Stomach (tissue), 9 donors: ENCODE measurements around the gene PNMA5. TPM values are rescaled to one million over a fixed set of nuclear protein-coding genes. Genes with fewer than 3 reads are reported as not detected.
"Not testable (repeated sequence)": the region's sequence is repeated elsewhere in the genome, so short reads cannot be mapped to it uniquely, and the experiment has no call there.

Experiments
- DNase-seq, 2 donors: peaks; one replicate each; pipeline versions ENCODE4 v3.0.0 to v3.0.0-alpha.2; 2013 to 2019
- H3K27ac ChIP-seq, 5 donors: fragments of 200-600 bp in 4 of 5; sonication (generic) in 4 of 5; one replicate each; pipeline ENCODE4 v1.5.1; 2013 to 2019; ENCODE audit warnings: mild to moderate bottlenecking in 1 of 5, moderate library complexity in 1 of 5
- H3K27me3 ChIP-seq, 3 donors: fragments of 200-600 bp; sonication (generic); one replicate each; pipeline ENCODE4 v1.5.1; 2017 to 2019; ENCODE audit warnings: mixed run types in 1 of 3
- H3K36me3 ChIP-seq, 4 donors: fragments of 200-600 bp; sonication (generic); 1 replicate in 3 of 4; 2 replicates in 1 of 4; pipeline ENCODE4 v1.5.1; 2016 to 2019
- H3K4me1 ChIP-seq, 4 donors: fragments of 200-600 bp; sonication (generic); one replicate each; pipeline ENCODE4 v1.5.1; 2016 to 2019
- H3K4me3 ChIP-seq, 4 donors: fragments of 200-600 bp; sonication (generic) in 3 of 4; one replicate each; pipeline ENCODE4 v1.5.1; 2016 to 2019; ENCODE audit warnings: mild to moderate bottlenecking in 1 of 4
- H3K9me3 ChIP-seq, 4 donors: fragments of 200-600 bp; sonication (generic); one replicate each; pipeline ENCODE4 v1.5.1; 2016 to 2019
- EP300 ChIP-seq: sonication (generic); formaldehyde crosslinking; IDR thresholded peaks from one replicate; pipeline ENCODE4 v1.6.1; 2017; ENCODE audit warnings: antibody characterized with exemption
- POLR2A ChIP-seq, 4 donors: fragments of 450-650 bp; IDR thresholded peaks; one replicate each; pipeline ENCODE4 v1.6.1; 2016; ENCODE audit warnings: antibody characterized with exemption in 4 of 4, control low read depth in 2 of 4, mild to moderate bottlenecking in 1 of 4, moderate library complexity in 1 of 4
- POLR2AphosphoS5 ChIP-seq, 3 donors: sonication (generic); formaldehyde crosslinking; IDR thresholded peaks; one replicate each; pipeline ENCODE4 v1.6.1; 2016; ENCODE audit warnings: antibody characterized with exemption in 3 of 3
- WGBS, 5 donors: extraction: QIAGEN DNeasy Blood & Tissue Kit in 3 of 5; methylation state at CpG; one replicate each; pipeline versions ENCODE4 v1.1.5 to v1.1.7; 2013 to 2018; 5-methylcytosine and 5-hydroxymethylcytosine counted together
- intact Hi-C: fragments of 100-400 bp; cut with DNase I; formaldehyde crosslinking; loops from one replicate; pipeline ENCODE4 v1.15.1; 2023; ENCODE audit warnings: low total_unique reads
- polyA plus RNA-seq, 3 donors: library from polyadenylated mRNA; stranded (reverse); fragments of 200-250 nt; gene quantifications; one replicate each; pipeline ENCODE4 v1.2.3, GENCODE V29; 2013
- total RNA-seq, 5 donors: library from RNA; depleted of rRNA; stranded (reverse); fragments of >200 nt; gene quantifications; one replicate each; pipeline versions ENCODE4 v1.1.0 to v1.2.3, GENCODE V29; 2014 to 2016
- TF ChIP-seq, protein P1 (sequence below), 7 experiments: fragments of 450-650 bp in 4 of 7; fragments of 200-600 bp in 3 of 7; sonication (generic) in 3 of 7; IDR thresholded peaks; one replicate each; pipeline ENCODE4 v1.5.1; 2016 to 2019; ENCODE audit warnings: antibody characterized with exemption in 7 of 7, control low read depth in 2 of 7, mild to moderate bottlenecking in 1 of 7
- donor health status: healthy with polysubstance abuse.
- donor health status: Bipolar disorder and iron deficiency.
- donor health status: healthy.

The PNMA5 gene
- total and polyA plus RNA-seq, 8 donors: 0.05 TPM; not detected in 7

DNA sequence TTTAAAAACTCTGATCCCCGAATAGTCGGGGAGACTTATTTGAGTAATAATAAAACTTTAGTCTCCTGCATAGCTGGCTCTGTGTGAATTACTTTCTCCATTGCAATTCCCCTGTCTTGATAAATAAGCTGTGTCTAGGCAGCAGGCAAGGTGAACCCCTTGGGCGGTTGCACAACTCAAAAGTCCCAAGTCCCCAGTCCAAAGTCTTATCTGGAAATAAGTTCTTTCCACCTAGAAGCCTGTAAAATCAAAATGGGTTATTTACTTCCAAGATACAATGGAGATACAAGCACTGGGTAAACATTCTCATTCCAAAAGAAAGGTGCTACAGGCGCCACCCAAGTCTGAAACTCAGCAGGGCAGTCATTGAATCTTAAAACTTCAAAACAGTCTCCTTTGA lies 10.1 kb upstream of the PNMA5 start:
- Histone ChIP-seq H3K4me3 (no peak overlapping the region), H3K9me3 (peaks cover 0 to 31% (median 7%) of the 10 kb centered on the region in 4 donors), H3K27me3 (no peaks in the 10 kb centered on the region), H3K4me1 (no peaks in the 10 kb centered on the region), H3K36me3 (no peaks in the 10 kb centered on the region), H3K27ac (no peak overlapping the region)
- intact Hi-C loops: no loop called here
- TF ChIP-seq EP300 (no peak), POLR2A (IDR thresholded peaks at IDR 0.05) (no peak), POLR2AphosphoS5 (IDR thresholded peaks at IDR 0.05) (no peak)
- TF ChIP-seq, protein P1, sequence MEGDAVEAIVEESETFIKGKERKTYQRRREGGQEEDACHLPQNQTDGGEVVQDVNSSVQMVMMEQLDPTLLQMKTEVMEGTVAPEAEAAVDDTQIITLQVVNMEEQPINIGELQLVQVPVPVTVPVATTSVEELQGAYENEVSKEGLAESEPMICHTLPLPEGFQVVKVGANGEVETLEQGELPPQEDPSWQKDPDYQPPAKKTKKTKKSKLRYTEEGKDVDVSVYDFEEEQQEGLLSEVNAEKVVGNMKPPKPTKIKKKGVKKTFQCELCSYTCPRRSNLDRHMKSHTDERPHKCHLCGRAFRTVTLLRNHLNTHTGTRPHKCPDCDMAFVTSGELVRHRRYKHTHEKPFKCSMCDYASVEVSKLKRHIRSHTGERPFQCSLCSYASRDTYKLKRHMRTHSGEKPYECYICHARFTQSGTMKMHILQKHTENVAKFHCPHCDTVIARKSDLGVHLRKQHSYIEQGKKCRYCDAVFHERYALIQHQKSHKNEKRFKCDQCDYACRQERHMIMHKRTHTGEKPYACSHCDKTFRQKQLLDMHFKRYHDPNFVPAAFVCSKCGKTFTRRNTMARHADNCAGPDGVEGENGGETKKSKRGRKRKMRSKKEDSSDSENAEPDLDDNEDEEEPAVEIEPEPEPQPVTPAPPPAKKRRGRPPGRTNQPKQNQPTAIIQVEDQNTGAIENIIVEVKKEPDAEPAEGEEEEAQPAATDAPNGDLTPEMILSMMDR (IDR thresholded peaks at IDR 0.05): no peak
- 41 to 62% (median 50%) methylated on average over 3 to 4 of the region's 4 CpGs for WGBS, 5 donors
- peak in 1 of 2 donors; percentile 29 for DNase-seq

- H3K9me3 ChIP-seq: peaks cover 0 to 20% (median 7%) of the 10 kb centered on the region in 4 donors
- WGBS, 5 donors: 64 to 92% (median 73%) methylated on average over 2 of the region's 2 CpGs
- H3K36me3 ChIP-seq: not testable (repeated sequence)
These were observed 8.3 kb upstream of the PNMA5 start for GRCh38 chrX:153002182-153002581.

GRCh38 chrX:152997337-152997736 lies 3.4 kb upstream of the PNMA5 start:
- H3K4me3 ChIP-seq: no peak overlapping the region
- WGBS, 5 donors: 73 to 92% (median 90%) methylated on average over 7 to 9 of the region's 9 CpGs
- no peak for DNase-seq
- intact Hi-C loops: no loop called here
- H3K36me3 ChIP-seq: no peaks in the 10 kb centered on the region
- H3K9me3 ChIP-seq: peaks cover 0 to 6% (median 0%) of the 10 kb centered on the region in 4 donors
- H3K27me3 ChIP-seq: peaks cover 0 to 3% (median 0%) of the 10 kb centered on the region in 3 donors
- H3K4me1 ChIP-seq: no peaks in the 10 kb centered on the region
- H3K27ac ChIP-seq: no peak overlapping the region
- TF ChIP-seq POLR2A (IDR thresholded peaks at IDR 0.05) (no peak), EP300 (no peak), POLR2AphosphoS5 (IDR thresholded peaks at IDR 0.05) (no peak)
- TF ChIP-seq, protein P1 (IDR thresholded peaks at IDR 0.05): no peak

More at GRCh38 chrX:153002182-153002581, 8.3 kb upstream of the PNMA5 start:
- DNase-seq, H3K27me3 ChIP-seq, H3K4me3 ChIP-seq, H3K27ac ChIP-seq, intact Hi-C loops, H3K4me1 ChIP-seq: not testable (repeated sequence)

- no peak for DNase-seq
- no peak overlapping the region for H3K27ac ChIP-seq
- no peak overlapping the region for H3K4me3 ChIP-seq
- H3K27me3 ChIP-seq: peaks cover 0 to 10% (median 0%) of the 10 kb centered on the region in 3 donors
- 66 to 91% (median 85%) methylated on average over 4 of the region's 4 CpGs for WGBS, 5 donors
- TF ChIP-seq POLR2A (IDR thresholded peaks at IDR 0.05): no peak
- TF ChIP-seq, protein P1 (IDR thresholded peaks at IDR 0.05): no peak
- no peak for TF ChIP-seq EP300
- no peak for TF ChIP-seq POLR2AphosphoS5 (IDR thresholded peaks at IDR 0.05)
- no peaks in the 10 kb centered on the region for H3K9me3 ChIP-seq
- no peaks in the 10 kb centered on the region for H3K4me1 ChIP-seq
- intact Hi-C loops: no loop called here
- H3K36me3 ChIP-seq: no peaks in the 10 kb centered on the region
These were observed 1.8 kb downstream of the PNMA5 start for GRCh38 chrX:152992115-152992514.

GRCh38 chrX:152991123-152991522 lies 2.8 kb downstream of the PNMA5 start:
- intact Hi-C loops: no loop called here
- no peaks in the 10 kb centered on the region for H3K9me3 ChIP-seq
- H3K36me3 ChIP-seq: no peaks in the 10 kb centered on the region
- peaks cover 0 to 10% (median 0%) of the 10 kb centered on the region in 3 donors for H3K27me3 ChIP-seq
- TF ChIP-seq EP300: no peak
- TF ChIP-seq POLR2AphosphoS5 (IDR thresholded peaks at IDR 0.05): no peak
- no peak for TF ChIP-seq POLR2A (IDR thresholded peaks at IDR 0.05)
- TF ChIP-seq, protein P1 (IDR thresholded peaks at IDR 0.05): no peak
- H3K4me1 ChIP-seq: no peaks in the 10 kb centered on the region
- no peak for DNase-seq
- no peak overlapping the region for H3K4me3 ChIP-seq
- 75 to 90% (median 81%) methylated on average over 4 to 5 of the region's 5 CpGs for WGBS, 5 donors
- H3K27ac ChIP-seq: no peak overlapping the region
